LNCaP clone FGC (cell line): ENCODE results near the gene AGRN.
A peak's percentile ranks its signal among the peaks of the same experiment; 100 is the strongest.
"Not testable (repeated sequence)": the region's sequence is repeated elsewhere in the genome, so short reads cannot be mapped to it uniquely, and the experiment has no call there.

Source experiments
- DNase-seq: peaks from one replicate; pipeline ENCODE4 v3.0.0-alpha.2; 2011; ENCODE audit warnings: low read depth
- H3K4me3 ChIP-seq: 2 replicates; pipeline ENCODE4 v1.5.1; 2011; ENCODE audit warnings: mild to moderate bottlenecking, low read depth, low read length, control low read depth
- CTCF ChIP-seq: IDR thresholded peaks from 2 replicates; pipeline ENCODE4 v1.5.1; 2012; ENCODE audit warnings: mild to moderate bottlenecking; ENCODE audit not compliant: control insufficient read depth, insufficient read depth; ENCODE audit errors: extremely low read depth

Gene AGRN

GRCh38 chr1:1065265-1065939 is 45.5 kb downstream of the AGRN start:
- H3K4me3 ChIP-seq, result no peak overlapping the region
- no peak for DNase-seq
- TF ChIP-seq CTCF, result no peak

GRCh38 chr1:1065940-1066304 is 46.0 kb downstream of the AGRN start:
- DNase-seq, result not testable (repeated sequence)

GRCh38 chr1:1066403-1067283 is 46.7 kb downstream of the AGRN start:
- H3K4me3 ChIP-seq, result peak overlapping the region; percentile 83
- no peak for TF ChIP-seq CTCF
- DNase-seq, result no peak

More at GRCh38 chr1:1065940-1066304, 46.0 kb downstream of the AGRN start:
- not testable (repeated sequence) for H3K4me3 ChIP-seq

- no peak for DNase-seq
- TF ChIP-seq CTCF, result no peak
- H3K4me3 ChIP-seq, result peak overlapping the region; percentile 83
Observed at GRCh38 chr1:1067284-1067859, 47.5 kb downstream of the AGRN start.

- no peak for DNase-seq
- no peak for TF ChIP-seq CTCF
- peak overlapping the region; percentile 83 for H3K4me3 ChIP-seq
Observed at GRCh38 chr1:1067860-1068516, 48.1 kb downstream of the AGRN start.

GRCh38 chr1:1068517-1069055 is 48.7 kb downstream of the AGRN start:
- no peak for TF ChIP-seq CTCF

More at GRCh38 chr1:1068517-1069055, 48.7 kb downstream of the AGRN start:
- peak overlapping the region; percentile 83 for H3K4me3 ChIP-seq
- DNase-seq, result peak; percentile 52
